Measurements from ENCODE around the gene STK32B.
"Not testable (repeated sequence)": the region's sequence is repeated elsewhere in the genome, so short reads cannot be mapped to it uniquely, and the experiment has no call there.

STK32B gene

DNA sequence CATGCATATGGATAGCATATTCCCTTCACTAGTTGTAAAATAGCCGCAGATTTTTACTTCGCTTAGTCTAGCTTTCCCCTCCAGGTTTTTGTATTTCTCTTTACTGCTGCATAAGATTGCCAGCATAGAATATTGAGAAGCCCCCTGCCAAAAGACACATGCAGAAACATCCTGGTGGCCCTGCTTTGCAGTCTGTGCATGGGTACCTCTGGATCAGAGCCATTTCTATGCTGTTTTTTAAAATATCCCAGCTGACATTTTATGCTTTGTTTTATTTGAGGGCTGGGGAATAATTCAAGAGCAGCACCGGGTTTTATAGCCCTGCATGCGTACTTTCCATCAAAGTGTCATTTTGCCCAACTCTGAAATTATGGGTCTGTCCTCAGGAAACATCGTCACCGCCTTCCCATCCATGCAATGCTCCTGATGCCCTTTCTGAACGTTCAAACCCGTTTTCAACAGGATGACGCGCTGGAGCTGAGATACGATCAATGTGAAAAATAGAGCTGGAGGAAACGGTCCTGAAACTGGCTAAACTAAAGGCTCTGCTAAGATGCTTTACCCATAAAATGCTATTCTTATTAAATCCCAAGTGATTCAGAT is 342.7 kb downstream of the STK32B start:
- no peak for DNase-seq (ENCODE audit: low spot score)

DNA sequence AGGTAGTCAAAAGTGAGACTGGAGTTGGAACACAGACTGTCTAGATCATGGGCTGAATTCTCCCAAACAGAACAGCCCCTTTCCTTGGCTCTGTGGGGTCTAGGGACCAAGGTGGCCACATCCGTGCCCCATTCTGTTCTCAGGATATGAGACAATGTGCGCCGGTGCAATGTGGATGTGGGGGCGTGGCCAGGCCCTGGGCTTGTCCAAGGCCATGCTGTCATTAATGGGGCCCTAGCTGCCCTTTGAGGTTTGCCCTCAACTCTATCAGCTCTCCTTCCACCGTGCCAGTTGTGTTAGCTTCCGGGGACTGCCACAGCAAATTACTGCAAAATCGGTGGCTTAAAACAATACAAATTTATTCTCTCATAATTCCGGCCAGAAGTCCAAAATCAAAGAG is 344.5 kb downstream of the STK32B start:
- DNase-seq (ENCODE audit: low spot score), result no peak

DNA sequence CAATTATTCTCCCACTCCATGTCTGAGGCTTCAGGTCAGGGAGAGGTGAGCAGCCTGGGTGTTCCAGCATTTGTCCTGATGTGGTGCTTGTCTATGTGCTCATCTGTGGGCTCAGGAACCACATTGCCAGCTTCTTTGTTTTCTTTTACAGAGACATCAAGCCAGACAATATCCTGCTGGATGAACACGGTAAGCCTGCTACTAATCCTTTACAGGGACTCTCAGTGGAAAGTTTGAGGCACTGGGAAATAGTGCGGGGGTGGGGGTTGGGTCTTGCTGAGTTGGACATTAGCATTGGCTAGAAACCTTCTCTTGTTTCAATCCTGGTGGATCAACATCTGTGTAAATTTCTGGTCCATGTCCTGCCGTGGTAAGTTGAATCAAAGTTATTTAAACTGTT is 346.8 kb downstream of the STK32B start:
- no peak for DNase-seq (ENCODE audit: low spot score)

DNA sequence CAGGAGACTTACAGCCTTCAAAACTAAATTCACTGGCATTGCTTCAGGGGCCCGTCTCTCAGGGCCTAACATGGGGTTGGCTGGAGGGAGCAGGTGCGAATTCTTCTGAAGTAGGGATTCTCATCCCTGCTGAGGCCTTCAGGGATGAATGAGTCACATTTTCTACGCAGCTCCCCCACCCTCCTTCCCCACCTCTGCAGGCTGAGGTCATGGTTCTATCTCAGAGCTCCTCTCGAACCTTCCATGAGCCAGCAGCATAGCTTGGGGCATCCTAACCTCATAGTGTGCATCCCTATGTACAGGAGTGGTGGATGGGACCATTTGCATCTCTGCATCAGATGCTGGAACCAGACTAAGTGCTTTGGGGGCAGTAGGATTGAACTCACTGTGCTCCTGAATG is 347.8 kb downstream of the STK32B start:
- DNase-seq (ENCODE audit: low spot score), result no peak

DNA sequence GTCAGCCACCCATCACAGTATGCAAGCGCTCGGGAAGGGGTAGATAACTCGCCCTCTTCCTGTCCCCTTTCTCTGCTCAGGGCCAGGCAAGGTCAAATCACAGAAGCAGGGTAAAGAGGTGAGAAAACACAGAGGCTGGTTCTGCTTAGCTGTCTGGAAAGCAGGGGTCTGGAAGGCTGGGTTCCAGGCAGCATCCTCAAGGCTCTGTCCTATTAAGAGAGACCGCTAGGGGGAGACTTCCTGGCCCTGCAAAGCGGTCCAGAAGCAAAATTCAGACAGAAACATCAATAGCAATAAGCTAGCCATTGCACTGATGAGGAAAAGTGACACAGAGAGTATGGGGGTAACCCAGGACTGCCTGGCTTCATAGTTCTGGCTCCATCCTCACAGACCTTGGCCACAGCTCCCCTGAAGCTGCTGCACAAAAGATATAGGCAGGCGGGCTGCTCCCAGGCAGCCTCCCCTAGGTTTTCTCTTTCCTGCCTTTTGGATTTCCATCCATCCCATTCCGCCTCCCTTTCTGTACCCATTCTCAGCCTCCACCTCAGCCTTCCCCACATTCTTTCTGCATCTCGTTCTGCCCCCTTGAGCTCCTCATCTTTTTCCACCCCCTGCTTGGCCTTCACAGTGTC is 348.6 kb downstream of the STK32B start:
- no peak for DNase-seq (ENCODE audit: low spot score)

DNA sequence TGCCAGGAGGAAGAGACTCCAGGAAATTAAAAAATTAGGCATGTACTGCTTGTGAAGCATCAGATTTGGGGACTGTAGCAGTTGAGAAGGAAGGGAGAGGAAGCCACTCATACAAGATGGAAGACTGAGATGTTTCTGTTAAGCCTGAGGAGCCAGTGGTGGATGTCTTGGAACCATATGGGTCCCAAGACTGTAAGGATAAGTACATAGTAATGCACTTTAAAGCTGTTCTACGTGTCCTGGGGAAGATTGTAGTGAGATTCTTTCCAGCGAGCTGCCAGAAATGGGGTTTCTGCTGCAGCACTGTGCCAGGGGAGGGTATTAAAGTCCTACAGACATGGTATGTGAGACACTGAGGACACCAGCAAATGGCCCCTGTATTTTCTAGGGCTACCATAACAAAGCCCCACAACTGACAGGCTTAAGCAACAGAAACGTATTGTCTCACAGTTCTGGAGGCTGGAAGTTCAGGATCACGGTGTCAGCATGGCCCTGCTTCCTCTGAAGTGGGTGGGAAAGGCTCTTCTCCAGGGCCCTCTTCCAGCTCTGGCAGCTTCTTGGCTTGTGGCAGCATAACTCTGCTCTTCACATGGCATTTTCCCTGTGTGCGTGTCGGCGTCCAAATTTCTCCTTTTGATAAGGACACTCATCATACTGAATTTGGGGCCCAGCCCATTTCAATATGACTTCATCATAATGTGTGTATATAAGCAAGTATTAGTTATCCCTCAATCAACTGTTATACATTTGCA is 352.6 kb downstream of the STK32B start:
- no peak for DNase-seq (ENCODE audit: low spot score)

DNA sequence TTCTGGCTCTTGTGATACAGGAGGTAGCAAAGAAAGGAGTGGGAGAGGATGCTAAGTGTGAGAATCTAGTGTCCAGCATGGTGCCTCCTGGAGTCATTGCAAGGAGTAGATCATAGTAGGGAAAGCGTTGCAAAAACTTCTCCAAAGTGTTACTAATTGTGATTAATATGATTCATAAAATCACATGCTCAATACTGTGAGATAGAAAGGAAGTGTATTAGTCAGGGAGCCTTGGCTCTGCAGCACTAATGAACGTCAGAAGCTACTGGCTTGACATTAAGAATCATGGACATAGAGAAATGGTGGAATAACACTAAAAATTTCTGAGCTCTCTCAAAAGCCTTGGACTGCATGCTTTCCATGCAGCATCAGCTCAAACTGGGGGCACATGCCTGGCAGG is 358.0 kb downstream of the STK32B start:
- DNase-seq (ENCODE audit: low spot score), result no peak

DNA sequence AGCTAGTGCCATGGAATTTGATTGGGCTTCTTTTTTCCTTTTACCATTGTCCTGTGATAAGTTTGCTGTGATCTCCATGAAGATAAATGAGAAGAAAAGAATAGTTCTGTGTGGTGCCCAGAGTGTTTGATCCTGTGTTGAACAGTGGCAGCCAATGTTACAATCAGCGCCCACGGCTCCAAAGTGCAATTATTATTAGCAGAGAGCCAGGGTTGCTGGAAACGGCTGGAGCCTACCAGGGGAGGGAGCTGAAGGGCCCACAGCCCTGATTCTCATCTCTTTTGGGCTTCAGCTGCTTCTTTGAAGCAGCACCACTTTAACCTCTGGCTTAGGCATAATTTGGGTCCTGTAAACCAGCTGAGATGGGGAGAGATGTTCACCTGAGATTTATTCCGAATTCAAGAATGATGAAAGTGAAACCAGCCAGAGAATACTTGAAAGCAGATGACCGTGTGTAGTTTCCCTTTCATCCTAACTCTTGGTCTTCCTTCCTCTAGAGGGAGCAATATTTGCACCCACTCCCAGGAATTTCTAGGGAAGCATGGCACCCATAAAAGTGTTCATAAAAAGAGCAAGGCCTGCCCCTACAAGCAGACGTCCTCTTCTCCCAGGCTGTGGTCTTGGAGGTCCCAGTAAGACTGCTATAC is 358.8 kb downstream of the STK32B start:
- no peak for DNase-seq (ENCODE audit: low spot score)

DNA sequence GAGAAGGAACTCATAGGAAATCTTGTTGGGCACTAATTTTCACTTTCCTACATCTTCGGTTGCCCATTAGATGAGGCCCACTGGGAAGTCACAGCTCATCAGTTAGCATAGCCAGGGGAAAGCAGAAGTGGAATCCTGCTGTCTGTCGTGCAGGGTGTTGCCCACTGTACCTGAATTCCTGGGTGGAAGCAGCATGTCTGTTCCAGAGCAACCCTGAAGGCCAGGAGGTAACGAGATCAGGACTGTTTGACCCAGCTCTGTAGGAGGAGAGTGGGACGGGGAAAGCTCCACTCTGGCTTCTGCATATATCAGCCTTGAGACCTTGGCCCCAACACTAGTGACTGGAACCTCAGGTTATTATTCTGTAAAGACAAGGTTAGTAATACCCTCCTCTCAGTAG is 361.0 kb downstream of the STK32B start:
- no peak for DNase-seq (ENCODE audit: low spot score)

DNA sequence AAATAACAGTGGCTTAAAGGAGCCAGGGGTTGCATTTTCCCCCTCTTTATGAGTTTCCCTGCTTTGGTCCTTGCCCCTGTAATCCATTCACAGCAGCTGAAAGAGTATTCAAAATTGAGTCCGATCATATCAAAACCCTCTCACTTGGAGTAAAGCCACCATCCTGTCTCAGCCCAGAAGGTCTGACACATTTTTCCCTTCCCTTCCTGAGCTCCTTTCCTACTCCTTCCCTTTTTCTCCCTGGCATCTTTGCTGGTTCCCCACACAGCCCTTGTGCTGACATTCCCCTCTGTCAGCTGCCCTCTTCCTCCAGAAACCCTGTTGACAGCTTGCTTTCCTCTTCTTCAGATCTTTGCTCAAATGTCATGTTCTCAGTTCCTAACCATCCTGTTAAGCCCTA is 361.5 kb downstream of the STK32B start:
- no peak for DNase-seq (ENCODE audit: low spot score)

DNA sequence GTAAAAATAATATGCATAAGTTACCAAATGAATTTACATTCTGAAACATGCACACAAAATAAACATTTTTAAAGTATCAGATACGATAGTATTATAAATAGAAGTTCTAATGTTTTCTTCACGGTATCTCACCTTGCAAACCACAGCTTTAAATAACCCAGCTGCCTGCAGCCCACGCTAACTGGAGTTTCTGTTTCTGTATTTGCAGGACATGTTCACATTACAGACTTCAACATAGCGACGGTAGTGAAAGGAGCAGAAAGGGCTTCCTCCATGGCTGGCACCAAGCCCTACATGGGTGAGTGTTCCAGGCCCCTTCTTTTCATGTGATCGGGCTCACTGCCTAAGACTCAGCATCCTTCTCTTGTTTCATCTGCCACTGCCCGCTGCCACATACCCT is 365.4 kb downstream of the STK32B start:
- no peak for DNase-seq (ENCODE audit: low spot score)

DNA sequence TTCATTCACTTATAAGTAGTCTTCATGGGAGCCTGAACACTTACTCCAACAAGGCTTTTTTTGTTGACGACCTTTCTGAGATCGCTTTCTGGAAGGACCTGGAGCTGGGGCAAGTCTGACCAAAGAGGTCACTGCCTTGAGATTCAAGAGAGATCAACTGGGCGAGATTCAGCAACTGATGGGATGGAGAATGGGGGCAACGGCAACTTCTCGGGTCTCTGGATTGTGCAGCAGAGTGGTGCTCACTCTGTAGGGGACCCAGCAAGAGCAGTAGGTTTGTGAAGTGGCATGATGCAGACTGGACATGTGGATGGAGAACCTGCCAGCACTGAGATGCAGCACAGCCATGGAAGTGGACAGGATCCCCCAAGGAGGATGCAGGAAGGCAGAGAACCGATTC is 369.0 kb downstream of the STK32B start:
- DNase-seq (ENCODE audit: low spot score), result no peak

DNA sequence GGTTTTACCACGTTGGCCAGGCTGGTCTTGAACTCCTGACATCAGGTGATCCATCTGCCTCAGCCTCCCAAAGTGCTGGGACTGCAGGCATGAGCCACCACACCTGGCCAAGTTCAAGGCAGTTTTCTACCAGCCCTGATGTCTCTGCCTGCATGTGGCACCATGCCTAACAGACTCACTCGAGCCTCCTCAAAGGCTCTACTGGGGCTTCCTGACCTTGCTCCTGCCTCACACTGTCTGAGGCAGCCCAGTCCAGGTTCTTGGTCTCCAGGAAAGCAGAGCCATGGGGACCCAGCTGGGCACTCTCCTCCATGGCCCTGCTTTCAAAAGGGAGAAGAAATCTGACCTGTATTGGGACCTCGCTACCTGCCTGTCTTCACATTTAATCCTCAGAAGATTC is 370.1 kb downstream of the STK32B start:
- no peak for DNase-seq (ENCODE audit: low spot score)

DNA sequence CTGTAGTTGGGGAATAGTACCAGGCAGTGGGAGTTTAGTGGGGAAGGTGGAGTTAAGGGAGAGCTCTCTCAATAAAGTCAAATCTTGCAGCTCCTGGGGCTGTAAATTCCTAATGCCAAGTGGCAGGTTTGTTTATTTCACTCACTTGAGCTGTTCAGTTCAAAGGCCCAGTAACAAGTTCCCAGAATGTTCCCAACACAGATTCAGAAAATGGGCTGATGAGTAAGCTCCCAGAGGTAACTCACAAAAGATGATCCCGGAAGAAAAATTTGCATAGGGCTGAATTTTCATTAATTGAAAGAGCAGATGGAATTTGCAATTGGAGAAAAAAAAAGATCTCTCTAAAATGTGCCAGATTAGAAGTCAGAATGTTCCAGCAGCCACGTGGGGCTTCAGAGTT is 370.9 kb downstream of the STK32B start:
- DNase-seq (ENCODE audit: low spot score), result no peak

DNA sequence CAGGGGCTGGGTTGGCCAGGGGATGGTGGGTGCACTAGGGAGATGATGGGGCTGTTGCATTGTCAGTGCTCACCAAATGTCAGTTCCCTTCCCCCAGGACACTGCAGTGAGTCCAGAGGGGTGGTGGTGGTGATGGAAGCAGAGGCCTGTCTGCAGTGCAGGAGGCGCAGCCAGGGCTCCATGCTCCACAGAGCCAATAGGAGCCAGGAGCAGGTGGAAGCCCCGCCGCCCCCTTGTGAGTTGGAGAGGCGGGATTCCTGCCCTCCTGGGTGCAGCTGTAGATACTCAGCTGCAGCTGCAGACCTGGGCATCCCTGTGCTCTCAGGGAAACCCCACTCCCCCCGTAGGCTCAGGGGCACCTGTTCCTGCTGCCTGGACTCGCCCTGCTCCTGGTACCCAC is 372.4 kb downstream of the STK32B start:
- DNase-seq (ENCODE audit: low spot score), result no peak

DNA sequence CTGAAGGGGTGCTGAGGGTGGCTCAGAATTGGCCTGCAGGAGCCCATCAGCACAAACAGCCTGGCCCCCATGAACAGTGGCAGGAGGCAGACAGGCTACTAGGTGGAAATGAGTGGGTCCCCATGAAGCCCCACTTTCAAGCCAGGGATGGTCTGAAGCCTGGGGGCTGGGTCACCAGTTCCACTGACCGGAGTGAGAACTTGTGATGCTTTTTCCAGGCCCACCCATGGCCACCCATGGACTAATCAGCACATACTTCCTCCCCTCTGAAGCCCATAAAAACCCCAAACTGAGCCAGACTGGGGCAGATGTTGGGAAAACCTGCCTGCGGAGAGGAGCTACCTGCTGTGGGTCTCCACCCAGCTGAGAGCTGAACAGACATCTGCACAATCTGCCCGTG is 372.9 kb downstream of the STK32B start:
- DNase-seq (ENCODE audit: low spot score), result no peak

DNA sequence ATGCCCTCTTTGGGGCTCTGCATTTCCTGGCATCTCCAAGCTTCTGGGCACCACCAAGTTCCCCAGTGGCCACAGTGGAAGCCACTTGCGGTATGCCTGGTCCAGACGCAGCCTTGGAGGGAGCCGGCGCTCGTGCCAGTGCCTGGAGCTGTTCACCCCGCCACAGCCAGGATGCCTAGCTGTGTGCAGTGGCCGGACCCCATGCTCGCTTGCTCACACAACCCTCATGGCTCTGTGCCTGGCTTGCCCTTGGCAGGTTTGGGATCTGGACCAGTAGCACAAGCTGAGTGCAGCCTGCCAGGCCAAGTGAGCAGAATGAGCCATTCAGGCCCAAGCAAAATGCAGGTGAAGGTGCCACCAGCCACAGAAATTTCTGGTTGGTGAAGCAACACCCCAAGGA is 373.6 kb downstream of the STK32B start:
- no peak for DNase-seq (ENCODE audit: low spot score)

DNA sequence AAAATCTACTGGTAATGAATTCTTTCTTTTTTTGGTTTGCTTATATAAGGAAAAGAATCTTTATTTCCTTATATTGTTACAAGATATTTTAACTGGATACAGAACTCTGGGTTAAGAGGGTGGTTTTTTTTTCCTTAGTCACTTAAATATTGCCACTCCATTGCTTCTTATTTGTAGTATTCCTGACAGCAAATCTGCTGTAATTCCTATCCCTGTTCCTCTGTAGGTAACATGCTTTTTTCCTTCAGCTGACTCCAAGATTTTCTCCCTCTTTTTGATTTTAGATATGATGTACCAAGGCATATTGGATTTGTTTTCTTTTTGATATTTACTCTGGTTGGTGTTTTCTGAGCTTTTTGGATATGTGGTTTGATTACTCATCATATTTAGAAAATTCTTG is 378.5 kb downstream of the STK32B start:
- DNase-seq (ENCODE audit: low spot score), result no peak

DNA sequence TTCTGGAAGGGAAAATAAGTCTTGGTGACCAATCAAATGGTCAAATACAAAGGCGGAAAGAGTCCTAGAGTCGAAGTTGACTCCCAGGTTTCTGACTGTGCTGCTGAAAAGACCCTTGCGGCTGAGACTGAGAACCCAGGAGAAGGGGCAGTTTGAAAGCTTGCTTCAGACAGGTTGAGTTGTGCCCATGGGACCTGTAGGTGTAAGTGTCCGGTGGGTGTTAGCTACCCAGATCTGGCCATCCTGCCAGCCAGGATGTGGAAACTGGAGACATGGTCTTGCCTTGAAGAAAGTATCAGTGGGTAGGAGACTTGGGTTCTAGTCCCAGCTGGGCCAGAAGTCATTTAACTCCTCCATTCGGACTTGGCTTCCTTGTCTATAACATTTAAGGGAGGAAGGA is 381.9 kb downstream of the STK32B start:
- DNase-seq (ENCODE audit: low spot score), result no peak

DNA sequence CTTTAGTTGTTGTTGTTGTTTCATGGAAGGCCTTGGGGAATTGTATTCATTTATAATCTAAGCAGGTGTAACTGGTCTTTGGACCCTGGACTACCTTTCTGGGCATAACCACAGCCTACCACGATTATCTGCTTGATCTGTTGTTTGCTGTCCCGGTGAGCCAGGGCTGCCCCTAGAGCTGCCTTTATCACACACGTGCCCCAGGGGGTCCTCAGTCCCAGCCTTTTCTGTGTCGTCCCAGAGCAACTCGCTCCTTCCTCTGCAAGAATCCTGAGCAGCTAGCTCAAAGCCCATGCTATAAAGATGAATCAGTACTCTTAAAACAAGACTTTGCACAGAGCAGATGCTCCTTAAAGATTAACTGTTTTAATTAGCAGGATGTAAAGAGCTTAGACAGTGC is 383.9 kb downstream of the STK32B start:
- DNase-seq (ENCODE audit: low spot score), result no peak

DNA sequence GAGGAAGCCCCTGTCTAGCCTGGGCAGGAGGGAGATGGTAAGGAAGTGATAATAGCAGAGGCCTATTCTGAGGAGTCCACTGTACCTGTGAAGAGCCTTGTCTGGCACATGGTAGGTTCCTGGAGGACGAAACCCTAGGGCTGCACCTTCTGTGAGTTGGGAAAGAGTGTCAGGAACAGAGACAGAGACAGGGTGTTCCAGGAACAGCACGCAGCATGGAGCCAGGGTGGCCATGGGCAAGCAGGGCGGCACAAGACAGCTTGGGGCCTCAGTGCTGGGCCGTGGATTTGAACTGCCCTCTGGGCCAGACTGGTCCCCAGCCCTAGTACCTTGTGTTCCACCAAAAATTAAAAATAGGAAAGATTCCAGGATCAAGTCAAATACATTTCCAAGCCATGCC is 384.5 kb downstream of the STK32B start:
- DNase-seq (ENCODE audit: low spot score), result no peak

DNA sequence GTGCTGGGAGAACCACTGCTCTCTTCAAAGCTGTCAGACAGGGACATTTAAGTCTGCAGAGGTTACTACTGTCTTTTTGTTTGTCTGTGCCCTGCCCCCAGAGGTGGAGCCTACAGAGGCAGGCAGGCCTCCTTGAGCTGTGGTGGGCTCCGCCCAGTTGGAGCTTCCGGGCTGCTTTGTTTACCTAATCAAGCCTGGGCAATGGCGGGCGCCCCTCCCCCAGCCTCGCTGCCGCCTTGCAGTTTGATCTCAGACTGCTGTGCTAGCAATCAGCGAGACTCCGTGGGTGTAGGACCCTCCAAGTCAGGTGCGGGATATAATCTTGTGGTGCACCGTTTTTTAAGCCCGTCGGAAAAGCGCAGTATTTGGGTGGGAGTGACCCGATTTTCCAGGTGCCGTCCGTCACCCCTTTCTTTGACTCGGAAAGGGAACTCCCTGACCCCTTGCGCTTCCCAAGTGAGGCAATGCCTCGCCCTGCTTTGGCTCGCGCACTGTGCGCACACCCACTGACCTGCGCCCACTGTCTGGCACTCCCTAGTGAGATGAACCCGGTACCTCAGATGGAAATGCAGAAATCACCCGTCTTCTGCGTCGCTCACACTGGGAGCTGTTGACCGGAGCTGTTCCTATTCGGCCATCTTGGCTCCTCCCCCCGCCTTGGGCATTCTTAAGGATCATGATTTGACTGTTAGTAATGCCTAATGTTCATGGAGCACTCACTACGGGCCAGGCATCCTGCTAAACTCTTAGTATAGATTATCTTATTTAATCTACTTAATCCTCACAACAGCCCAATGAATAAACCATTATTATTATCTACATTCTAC is 392.9 kb downstream of the STK32B start:
- not testable (repeated sequence) for DNase-seq (ENCODE audit: low spot score)

Measured in pons (tissue), 1 donor.